HG03442 (cell line): ENCODE results near the gene SSH2.
A peak's percentile ranks its signal among the peaks of the same experiment; 100 is the strongest.

ENCODE experiments used
- ATAC-seq: cut with Tn5 transposase; IDR thresholded peaks from one replicate; pipeline ENCODE4 v1.9.1; 2021; ENCODE audit warnings: mild to moderate bottlenecking, moderate library complexity; ENCODE audit not compliant: unreplicated experiment

The SSH2 gene

DNA sequence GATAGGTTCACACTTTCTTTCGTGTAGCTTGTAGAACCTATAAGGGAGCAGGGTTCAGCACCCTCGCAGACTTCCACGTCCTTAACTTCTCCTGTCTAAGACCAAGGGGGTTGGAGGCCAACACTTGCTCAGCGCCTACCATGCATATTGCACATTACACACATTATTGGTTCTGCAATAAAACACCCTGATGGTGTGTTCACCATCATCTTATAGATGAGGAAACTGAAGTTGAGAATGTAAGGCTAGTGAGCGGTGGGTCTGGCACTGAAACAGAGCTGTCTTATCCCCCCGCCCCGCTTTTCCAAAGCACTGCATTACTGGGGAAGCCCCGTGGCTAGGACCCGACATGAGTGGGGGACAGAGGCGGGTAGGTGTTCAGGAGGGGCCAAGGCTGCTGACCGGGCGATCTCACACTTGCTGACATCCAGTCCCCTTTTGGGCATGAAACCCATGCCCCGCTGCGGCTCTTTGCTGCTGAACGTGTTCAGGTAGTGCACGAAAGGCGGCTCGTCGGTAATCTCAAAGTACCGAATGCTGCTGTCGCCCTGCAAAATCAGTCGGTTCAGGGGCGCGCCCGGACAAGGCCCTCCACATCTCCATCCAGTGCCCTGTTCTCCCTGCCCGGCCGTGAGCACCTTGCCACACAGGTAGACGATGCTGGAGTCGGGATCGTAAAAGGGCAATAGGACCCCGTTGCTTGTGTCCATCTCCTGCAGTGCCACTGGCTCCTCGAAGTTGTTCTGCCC, 313.6 kb downstream of the SSH2 start:
- no peak for ATAC-seq

DNA sequence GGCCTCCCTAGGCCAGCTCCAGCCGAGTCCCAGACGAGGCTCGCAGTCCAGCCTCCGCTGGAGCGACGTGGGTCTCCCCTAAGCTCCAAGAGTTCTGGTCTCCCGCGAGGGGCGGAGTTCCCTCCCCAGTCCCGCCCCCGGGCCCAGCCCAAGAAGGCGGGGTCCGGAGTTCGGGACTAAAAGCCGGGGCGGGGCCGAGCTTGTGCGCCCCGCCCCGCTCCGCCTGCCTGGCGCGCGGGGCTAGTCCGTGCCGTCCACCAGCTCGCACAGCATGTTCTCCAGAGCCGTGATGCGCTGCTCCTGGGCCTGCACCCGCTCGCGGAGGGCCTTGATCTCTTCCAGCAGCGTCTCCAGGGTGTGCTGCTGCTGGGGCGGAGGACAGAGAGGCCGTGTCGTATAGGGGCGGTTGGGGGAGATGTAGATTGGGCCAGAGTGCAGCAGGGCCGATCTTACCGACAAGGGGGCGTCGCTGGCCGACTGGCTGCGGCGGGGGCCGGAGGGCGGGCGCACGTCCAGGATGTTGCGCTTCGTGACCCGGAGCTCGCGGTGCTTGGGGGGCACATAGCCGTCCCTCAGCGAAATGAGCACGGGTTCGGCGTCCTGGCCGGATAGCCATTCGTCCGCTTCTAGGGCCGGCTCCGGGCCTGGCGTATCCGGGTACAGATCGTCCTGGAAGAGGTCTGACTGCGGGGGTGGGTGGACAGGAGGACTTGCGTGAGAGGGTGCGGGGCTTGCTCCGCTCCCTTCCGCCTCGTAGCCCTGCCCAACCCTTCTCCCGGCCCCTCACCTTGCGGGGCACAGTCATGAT, 314.3 kb downstream of the SSH2 start:
- ATAC-seq, result peak; percentile 35

DNA sequence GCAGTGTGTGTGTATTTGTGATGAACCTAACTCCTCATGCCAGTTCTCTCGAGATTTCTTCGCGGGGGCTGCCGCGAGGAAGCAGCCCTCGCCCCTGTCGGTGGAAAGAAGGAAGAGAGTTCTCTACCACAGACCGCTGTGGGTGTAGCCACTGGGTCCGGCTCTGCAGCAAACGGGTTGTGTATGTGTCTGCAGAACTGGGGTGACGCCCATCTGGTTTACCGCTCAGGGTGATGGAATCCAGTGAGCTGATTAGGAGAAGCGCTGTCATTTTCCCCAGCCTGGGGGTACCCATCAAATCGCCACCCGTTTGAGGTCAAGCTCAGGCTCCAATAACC, 315.0 kb downstream of the SSH2 start:
- ATAC-seq, result no peak

DNA sequence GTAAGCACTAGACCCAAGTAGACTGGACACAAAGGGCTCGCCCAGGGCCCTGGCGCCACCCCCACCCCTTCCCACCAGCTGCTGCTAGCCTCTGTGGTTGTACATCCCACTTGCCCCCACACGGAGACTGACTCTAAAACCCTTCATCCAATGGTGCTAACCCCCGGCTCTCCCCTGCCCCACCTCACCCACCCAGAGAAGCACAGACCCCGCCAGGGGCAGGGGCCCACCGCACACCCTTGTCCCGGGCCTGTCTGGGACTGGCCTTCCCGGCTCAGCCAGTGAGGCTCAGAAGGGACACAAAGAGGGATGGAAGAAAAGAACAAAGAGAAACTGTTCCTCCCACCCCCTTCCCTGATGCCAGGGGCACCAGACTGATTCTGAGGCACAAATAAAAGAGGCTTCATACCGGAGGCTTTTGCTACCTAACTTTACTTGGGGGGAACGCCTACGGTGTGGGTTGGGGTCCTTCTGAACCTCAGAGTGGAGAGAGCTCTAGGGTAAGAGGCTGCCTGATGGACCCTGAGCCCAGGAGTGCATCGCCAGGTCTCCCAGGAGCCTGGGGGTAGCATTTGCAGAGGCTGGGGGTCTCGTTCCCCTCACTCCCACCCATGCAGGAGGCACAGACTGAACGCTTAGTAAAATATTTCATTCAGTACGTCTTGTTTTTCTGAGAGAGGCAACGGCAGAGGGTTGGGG, 315.5 kb downstream of the SSH2 start:
- no peak for ATAC-seq

DNA sequence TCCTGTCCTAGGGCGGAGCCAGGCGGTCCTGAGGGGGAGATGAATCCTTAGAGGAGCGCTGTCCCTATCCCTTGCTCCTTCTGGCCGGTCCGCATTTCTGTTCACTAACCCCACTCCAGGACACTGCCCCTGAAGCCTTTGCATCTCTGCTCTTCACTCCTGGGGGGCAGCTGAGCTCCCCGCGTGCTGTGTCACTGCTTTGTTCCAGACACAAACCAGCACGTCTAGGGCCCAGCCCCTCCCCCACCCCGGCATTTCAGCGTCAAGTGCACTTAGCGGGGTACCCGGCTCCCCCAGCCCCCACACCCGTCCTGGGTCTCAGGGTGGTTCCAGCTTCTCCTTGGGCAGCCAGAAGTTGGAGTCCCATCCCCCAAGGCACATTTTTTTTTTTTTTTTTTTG, 316.2 kb downstream of the SSH2 start:
- no peak for ATAC-seq

DNA sequence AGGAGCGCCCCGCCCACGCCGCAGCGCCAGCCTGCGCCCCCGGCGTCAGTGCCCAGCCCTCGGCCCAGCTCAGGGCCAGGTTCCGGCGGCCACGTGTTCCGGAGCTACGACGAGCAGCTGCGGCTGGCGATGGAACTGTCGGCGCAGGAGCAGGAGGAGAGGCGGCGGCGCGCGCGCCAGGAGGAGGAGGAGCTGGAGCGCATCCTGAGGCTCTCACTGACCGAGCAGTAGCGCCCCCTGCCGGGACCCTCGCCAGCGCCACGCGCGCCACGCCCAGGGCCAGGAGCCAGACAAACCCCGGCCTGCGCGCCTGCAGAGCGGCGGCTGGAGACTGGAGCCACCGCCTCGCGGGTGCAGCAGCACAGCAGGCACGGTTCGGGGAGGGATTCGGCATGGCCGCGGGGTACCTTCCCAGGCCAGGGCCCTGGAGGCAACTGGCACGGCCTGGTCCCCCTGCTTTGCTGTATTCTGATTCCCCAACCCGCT, 316.6 kb downstream of the SSH2 start:
- no peak for ATAC-seq

DNA sequence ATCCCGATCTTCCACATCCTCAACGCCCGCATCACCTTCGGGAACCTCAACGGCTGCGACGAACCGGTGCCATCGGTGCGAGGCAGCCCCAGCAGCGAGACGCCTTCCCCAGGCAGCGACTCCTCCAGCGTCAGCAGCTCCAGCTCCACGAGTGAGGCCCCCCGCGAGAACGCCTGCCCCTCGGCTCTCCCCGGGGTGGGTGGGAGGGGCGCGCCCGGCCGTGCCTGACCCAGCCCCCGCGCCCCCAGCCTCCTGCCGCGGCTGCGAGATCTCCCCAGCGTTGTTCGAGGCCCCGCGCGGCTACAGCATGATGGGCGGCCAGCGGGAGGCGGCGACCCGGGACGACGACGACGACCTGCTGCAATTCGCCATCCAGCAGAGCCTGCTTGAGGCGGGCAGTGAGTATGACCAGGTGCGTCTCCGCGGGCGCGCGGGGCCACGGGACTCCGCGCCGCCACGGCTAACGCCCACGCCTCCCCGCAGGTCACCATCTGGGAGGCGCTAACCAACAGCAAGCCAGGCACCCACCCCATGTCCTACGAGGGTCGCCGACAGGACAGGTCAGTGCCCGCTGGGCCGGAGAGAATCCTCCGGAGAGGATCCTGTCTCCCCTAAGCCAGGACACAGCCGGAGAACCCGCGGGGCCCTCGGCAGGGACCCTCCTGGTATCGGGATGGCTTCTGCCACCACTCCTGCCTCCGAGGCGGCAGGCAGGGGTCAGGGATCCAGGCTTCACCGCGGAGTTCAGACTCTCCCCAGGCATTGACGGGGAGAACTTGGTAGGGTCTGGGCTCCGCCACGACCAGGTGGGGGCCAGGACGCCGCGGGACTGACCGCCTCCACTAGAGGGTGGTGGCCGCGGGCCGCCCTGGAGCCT, 317.4 kb downstream of the SSH2 start:
- no peak for ATAC-seq

DNA sequence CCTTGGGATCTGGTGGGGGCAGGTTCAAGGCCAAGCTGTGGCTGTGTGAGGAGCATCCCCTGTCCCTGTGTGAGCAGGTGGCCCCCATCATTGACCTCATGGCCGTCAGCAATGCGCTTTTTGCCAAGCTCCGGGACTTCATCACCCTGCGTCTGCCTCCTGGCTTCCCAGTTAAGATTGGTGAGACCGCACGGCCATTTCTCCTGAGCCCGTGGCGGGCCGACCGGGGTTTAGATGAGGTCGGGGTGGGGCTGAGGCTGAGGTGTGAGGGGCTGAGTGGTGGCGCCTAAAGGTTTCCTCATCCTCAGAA, 318.0 kb downstream of the SSH2 start:
- no peak for ATAC-seq

DNA sequence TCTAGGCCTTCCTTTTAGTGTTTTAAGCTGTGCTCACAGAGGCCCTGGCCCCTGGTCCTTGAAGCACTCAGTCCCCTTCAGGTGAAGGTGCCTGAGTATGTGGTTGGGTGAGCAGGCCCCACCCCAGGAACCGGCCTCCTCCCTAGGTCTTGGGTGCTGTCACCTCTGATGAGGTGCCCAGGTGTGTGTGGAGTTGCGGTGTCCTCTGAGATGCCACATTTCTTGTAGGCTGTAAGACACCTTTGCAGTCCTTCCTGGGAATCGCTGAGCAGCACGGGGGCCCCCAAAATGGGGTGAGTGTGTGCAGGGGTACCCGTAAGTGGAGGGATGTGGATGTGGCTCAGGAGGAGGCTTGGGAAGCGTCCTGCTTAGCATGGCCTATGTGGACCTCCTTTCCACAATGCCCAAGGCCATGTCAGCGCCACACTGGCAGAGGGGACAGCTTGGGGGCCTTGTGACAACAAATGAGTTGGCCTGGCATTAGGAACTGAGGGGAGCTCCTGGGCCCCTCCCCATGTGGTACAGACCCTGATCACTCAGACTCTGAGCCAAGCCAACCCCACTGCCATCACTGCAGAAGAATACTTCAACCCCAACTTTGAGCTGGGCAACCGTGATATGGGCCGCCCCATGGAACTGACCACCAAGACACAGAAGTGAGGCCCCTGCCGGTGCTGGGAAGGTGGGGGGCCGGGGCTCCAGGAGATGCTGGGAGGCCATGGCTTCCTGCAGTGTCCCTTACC, 318.5 kb downstream of the SSH2 start:
- ATAC-seq, result no peak

DNA sequence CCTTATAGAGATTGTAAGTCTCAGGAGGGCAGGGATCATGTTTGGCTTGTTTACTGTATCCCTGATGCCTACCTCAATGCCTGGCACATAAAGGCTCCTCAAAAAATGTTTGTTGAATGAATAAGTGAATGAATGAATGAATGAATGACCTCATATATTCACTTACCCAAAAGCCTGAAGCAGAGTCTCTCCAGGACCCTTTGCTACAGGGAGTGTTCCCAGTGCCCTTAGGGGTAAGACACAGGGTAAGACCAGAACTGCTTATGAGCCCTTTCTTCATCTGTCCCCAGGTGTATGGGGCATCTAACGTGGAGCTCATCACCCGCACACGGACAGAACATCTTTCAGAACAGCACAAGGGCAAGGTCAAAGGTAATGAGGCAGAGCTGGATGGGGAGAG, 319.6 kb downstream of the SSH2 start:
- no peak for ATAC-seq

DNA sequence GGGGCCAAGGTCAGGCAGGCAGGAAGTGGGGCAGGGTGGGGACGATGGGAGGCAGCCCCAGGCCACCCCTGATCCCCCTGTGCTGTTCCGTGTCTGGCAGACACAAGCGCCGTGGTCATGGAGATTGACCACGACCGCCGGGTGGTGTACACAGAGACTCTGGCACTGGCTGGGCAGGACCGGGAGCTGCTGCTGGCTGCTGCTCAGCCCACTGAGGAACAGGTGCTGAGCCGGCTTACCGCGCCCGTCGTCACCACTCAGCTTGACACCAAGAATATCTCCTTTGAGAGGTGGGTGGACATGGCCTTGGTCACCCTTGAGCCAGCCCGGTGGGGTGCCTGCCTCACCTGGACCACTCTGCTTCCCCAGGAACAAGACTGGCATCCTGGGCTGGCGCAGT, 321.0 kb downstream of the SSH2 start:
- no peak for ATAC-seq

DNA sequence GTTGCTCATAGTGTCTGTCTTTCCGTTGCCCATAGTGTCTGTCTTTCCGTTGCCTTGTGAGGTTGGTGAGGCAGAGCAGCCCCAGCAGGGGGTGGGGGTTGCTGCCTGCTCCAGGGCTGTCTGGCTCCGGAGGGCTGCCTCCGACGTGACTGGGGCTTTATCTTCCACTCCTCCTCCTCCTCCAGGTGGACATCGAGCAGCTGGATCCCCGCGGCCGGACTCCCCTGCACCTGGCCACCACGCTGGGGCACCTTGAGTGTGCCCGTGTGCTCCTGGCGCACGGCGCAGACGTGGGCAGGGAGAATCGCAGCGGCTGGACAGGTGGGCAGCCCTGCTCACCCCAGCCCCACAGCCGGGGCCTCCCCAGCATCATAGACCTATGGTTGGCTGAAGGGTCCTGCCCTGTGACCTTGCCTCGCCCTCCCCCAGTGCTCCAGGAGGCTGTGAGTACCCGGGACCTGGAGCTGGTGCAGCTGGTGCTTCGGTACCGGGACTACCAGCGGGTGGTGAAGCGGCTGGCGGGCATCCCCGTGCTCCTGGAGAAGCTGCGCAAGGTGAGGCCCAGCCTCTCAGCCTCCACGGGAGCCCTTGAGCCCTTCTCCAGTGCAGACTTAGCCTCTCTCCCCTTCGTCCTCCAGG, 322.4 kb downstream of the SSH2 start:
- no peak for ATAC-seq

DNA sequence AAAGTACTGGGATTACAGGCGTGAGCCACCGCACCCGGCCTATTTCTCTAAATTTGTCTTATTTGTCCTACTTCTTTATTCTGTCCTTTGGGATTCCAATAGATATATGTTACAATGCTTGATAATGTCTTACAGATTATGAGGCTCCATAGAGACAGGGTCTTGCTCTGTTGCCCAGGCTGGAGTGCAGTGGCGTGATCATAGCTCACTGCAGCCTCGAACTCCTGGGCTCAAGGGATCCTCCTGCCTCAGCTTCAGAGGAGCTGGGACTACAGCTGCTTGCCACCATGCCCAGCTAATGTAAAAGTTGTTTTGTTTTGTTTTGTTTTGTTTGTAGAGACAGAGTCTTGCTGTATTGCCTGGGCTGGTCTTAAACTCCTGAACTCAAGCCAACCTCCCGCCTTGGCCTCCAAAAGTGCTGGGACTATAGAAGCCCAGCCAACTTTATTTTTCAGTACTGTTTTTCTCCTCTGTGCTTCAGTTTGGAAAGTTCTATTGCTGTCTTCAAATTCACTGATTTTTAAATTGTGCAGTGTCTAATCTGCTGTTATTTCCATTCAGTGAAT, 326.8 kb downstream of the SSH2 start:
- ATAC-seq, result no peak

DNA sequence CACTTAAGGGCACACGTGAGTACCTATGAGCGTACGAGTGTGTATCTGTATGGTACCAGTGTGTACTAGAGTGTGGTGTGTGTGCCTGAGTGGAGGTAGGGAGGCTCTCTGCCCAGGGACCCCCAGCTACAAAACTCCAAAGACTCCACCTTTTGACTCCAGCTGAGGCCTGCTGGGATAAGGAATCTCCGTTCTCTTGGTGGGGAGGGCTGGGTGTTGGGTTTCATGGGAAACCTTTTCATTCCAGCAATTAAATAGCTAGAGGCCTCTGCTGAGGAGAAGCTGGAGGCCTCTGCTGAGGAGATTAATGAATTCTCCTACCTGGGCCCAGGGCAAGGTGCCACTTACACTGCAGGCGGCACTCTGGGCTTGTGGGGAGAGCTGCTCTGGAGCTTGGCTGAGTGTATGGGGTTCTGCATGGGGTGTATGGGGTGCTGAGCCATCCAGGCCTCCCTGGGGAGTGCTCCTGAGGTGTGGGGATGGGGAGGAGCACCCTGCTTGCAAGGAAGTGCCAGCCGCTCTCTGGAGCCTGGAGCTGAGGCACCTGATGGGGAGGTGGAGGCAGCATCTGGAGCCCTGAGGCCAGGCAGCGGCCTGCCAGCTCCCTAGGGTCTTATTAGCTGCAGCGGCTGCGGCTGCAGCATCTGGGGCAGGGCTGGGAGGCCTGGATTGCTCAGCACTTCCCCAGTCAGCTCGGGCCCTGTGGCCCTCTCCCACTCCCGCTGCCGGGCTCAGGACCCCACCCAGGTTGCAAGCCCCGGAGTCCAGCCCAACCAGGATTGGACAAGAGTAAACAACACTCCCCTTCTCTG, 332.5 kb downstream of the SSH2 start:
- no peak for ATAC-seq

DNA sequence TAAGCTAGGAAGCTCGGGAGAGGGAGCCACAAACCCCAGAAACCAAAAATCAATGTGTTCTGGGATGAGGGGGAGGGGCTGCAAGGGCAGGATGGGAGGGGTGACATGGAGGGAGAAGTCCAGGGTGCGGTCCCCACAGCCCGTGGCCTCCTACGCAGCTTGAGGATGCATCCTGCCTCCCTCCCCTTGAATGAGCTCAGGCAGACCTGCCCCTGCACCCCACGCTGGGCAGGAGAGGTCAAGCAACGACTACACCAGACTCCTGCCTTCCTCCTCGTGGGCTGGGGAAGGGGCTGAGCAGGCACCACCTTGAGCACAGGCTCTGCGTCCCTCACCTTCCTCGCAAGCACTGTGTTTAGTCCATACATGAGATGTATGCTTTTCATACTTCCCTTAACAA, 333.2 kb downstream of the SSH2 start:
- ATAC-seq, result no peak

DNA sequence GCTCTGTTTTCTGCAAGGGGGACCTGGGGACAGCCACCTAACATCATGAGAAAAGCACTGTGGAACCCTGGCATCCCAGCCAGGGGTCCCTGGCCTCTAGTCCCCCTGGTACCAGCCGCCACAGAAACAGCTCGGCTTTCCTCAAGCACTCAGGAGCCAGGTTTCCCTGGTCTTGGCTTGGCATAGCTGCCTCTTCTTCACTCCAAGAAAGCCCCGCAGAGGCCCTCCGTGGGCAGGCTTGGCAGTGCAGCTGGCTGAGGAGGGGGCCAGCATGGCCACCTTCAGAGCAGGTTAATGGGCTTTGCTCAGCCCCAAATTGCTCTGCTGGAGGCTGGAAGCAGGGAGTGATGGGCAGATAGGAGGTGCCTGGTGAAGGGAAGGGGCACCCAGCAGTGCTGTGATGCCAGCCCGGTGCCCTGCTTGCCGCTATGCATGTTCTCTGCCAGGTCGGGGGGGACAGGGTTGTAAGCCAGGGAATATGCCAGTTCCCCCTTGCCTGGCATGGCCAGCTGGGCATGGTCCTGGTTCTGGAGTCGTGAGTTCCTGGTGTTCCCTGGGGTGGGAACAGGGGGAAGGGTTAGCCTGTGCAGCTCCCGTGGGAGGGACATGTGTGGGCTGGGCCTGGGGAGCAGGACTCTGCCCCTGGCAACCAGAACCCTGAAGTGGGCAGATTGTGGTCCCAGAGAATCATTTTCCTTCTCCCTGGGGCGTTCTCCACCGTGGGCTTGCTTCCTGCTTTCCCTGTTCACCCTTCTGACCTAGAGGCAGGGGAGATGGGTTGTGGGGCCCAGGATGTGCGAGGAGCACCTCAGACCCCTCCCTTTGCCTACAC, 333.9 kb downstream of the SSH2 start:
- ATAC-seq, result no peak

DNA sequence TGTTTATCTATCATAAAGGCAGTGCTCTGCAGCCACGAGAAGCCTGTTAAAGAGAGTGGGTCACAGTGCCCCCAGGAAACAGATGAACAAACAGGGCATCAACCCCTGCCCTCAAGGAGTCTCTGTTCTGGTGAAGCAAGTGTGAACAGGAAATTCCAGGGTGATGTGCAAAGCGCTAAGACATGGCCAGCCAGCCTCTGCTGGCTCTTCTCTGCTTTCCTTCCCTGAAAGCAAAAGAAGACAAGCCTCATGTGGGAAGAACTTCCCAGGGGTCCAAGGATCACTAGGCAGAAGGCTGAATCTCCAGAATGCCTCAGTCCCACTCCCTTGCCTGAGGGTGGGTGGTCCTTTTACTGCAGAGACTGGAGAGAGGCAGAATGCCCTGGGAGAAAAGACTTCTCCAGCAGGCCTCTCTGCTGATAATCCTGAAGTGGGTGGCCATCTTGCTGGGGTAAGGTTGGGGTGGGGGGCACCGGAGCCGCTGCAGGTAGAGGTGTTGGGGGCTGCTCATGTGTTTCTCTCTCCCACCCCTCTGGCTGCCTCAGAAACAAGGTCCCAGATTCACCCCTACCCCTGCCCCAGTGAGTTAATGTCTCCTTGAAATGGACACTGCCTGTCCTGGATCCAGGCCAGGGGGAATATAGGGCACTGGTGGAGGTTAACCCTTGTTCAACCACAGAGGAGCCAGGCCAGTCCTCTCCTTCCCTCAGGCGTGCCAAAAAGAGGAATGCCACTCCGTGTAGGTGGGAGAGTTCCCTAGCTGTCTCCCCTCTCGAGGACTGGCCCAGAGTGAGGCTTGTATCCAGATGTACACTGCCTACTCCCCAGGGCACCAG, 334.7 kb downstream of the SSH2 start:
- no peak for ATAC-seq
